Esophagus (tissue), 2 donors: ENCODE measurements around the gene DNAJC3. TPM values are rescaled to one million over a fixed set of nuclear protein-coding genes. Genes with fewer than 3 reads are reported as not detected.

ENCODE experiments used
- H3K27ac ChIP-seq, 2 donors: one replicate each; pipeline ENCODE4 v1.5.1; 2013; ENCODE audit warnings: low read depth in 2 of 2, mild to moderate bottlenecking in 2 of 2, inconsistent platforms in 1 of 2, low read length in 1 of 2, moderate library complexity in 1 of 2
- H3K27me3 ChIP-seq, 2 donors: one replicate each; pipeline ENCODE4 v1.6.1; 2013; ENCODE audit warnings: low read length in 2 of 2, control low read depth in 1 of 2, mild to moderate bottlenecking in 1 of 2; ENCODE audit not compliant: insufficient read depth in 2 of 2, control insufficient read depth in 1 of 2
- H3K36me3 ChIP-seq, 2 donors: one replicate each; pipeline ENCODE4 v1.6.1; 2013; ENCODE audit warnings: low read length in 1 of 2; ENCODE audit not compliant: control insufficient read depth in 2 of 2, insufficient read depth in 2 of 2
- H3K4me1 ChIP-seq, 2 donors: one replicate each; pipeline ENCODE4 v1.6.1; 2013; ENCODE audit warnings: low read length in 1 of 2; ENCODE audit not compliant: control insufficient read depth in 2 of 2, insufficient read depth in 2 of 2
- H3K4me3 ChIP-seq, 2 donors: one replicate each; pipeline ENCODE4 v1.5.1; 2013; ENCODE audit warnings: low read length in 2 of 2, mild to moderate bottlenecking in 2 of 2, low read depth in 1 of 2, moderate library complexity in 1 of 2
- H3K9me3 ChIP-seq, 2 donors: one replicate each; pipeline ENCODE4 v1.6.1; 2013; ENCODE audit warnings: mild to moderate bottlenecking in 2 of 2, low read depth in 1 of 2, low read length in 1 of 2, moderate library complexity in 1 of 2; ENCODE audit not compliant: control insufficient read depth in 2 of 2, insufficient read depth in 1 of 2
- WGBS, 2 donors: extraction: QIAGEN DNeasy Blood & Tissue Kit; methylation state at CpG; one replicate each; pipeline ENCODE4 v1.1.7; 2013; 5-methylcytosine and 5-hydroxymethylcytosine counted together
- polyA plus RNA-seq, 2 donors: library from polyadenylated mRNA; stranded (reverse); fragments of 200-250 nt; gene quantifications; one replicate each; pipeline ENCODE4 v1.2.3, GENCODE V29; 2013
- donor health status: healthy with polysubstance abuse.
- donor health status: Bipolar disorder and iron deficiency.

The DNAJC3 gene, protein sequence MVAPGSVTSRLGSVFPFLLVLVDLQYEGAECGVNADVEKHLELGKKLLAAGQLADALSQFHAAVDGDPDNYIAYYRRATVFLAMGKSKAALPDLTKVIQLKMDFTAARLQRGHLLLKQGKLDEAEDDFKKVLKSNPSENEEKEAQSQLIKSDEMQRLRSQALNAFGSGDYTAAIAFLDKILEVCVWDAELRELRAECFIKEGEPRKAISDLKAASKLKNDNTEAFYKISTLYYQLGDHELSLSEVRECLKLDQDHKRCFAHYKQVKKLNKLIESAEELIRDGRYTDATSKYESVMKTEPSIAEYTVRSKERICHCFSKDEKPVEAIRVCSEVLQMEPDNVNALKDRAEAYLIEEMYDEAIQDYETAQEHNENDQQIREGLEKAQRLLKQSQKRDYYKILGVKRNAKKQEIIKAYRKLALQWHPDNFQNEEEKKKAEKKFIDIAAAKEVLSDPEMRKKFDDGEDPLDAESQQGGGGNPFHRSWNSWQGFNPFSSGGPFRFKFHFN
- polyA plus RNA-seq, result 1 to 10 TPM; 7.0 to 8.9 TPM

DNA sequence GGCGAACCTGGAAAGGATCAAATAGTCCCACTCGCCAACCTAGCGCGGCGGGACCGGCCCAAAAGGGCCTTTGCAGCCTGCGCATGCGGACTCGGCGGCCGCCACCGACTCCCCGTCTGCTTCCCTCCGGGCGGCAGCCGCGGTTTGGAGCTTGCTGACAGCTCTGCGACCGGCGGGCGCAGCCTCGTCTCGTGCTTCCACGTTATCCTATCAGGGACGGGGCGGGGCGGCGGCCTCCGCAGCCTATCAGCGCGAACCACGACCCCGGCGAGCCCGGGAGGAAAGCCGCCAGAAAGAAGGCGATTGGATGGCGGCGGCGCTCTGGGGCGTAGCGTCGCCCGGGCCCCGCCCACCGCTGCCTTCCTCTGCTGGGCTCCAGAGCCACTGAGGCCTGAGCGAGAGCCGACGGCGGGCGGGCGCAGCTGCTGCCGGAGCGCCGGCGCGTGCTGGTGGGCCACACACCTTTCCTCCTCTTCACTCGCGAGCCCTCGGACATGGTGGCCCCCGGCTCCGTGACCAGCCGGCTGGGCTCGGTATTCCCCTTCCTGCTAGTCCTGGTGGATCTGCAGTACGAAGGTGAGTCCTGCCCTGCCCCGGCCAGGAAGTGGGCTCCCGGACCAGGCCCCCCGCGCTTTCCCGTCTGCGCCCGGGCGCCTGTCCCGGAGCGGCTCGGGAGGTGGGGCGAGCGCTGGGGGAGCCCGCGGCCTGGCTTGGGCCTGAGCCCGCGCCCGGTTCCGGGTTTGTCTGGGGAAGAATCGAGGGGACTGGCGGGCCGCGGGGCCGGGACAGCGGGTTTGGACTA is at the start of gene DNAJC3:
Gene DNAJC3, plus strand, starts transcription at position 378 of the 802 bp plus-strand sequence. Its CDS starts 117 bp downstream, at position 495.
- peak within 1 kb of the TSS; percentile 83 to 96 for H3K4me3 ChIP-seq
- 0% methylated on average over 79 to 90 of the region's 90 CpGs for WGBS, 2 donors
- H3K27ac ChIP-seq, result peak within 1 kb of the TSS; percentile 99
- H3K4me1 ChIP-seq, result no peaks in the 10 kb centered on the region
- H3K9me3 ChIP-seq, result no peaks in the 10 kb centered on the region
- H3K27me3 ChIP-seq, result no peaks in the 10 kb centered on the region
- H3K36me3 ChIP-seq, result no peaks in the 10 kb centered on the region

DNA sequence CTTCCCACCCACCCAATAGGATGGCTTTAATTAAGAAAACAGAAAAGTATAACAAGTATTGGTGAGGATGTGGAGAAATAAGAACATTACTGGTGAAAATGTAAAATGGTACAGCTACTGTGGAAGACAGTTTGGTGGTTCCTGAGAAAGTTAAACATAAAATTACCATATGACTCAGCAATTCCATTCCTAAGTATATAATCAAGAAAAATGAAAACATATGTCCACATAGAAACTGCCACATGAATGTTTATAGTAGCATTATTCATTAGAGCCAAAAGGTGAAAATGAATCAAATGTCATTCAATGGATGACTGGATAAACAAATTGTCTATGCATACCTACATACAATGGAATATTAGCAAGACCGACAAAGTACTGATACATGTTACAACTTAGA is 49.3 kb upstream of the DNAJC3 start:
- H3K4me1 ChIP-seq, result no peaks in the 10 kb centered on the region
- H3K9me3 ChIP-seq, result no peaks in the 10 kb centered on the region
- H3K4me3 ChIP-seq, result no peak overlapping the region
- H3K27ac ChIP-seq, result no peak overlapping the region
- 92 to 95% methylated on average over 1 of the region's 1 CpG for WGBS, 2 donors
- H3K36me3 ChIP-seq, result no peaks in the 10 kb centered on the region
- no peaks in the 10 kb centered on the region for H3K27me3 ChIP-seq

DNA sequence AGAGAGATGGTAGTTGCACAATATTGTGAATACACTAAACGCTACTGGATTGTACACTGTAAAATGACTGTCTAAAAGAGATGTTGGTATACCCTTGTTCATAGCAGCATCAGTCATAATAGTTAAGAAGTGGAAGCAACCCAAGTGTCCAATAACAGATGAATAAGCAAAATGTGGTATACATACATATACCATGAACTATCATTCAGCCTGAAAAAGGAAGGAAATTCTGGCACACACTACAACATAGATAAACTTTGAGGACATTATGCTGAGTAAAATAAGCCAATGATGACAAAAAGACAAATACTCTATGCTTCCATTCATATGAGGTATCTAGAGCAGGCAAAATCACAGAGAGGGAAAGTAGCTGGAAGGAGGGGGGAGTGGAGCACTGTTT is 48.5 kb upstream of the DNAJC3 start:
- H3K27ac ChIP-seq, result no peak overlapping the region
- no peaks in the 10 kb centered on the region for H3K36me3 ChIP-seq
- no peaks in the 10 kb centered on the region for H3K4me1 ChIP-seq
- no peaks in the 10 kb centered on the region for H3K9me3 ChIP-seq
- H3K4me3 ChIP-seq, result no peak overlapping the region
- no peaks in the 10 kb centered on the region for H3K27me3 ChIP-seq
- WGBS, 2 donors, result 93 to 99% methylated on average over 1 of the region's 1 CpG

DNA sequence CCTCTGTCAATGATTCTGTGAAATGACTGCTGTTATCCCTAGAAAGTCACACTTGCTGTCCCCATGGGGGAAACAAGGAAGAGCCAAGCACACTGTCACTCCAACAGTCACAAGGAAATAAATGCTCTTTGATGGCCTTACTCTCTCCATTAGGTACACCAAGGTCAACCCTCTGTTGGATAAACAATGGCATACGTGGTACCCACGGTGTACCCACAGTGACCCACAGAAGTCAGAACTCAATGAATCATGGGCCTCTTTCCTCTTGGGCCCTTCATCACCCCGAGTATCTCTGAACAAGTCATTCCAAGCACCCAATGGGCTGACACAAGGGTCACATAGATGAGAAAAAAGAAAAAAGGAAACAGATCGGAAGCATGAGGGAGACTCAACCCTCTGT is 47.9 kb upstream of the DNAJC3 start:
- H3K4me1 ChIP-seq, result no peaks in the 10 kb centered on the region
- 81 to 92% methylated on average over 4 of the region's 4 CpGs for WGBS, 2 donors
- H3K27ac ChIP-seq, result no peak overlapping the region
- no peak overlapping the region for H3K4me3 ChIP-seq
- H3K9me3 ChIP-seq, result no peaks in the 10 kb centered on the region
- no peaks in the 10 kb centered on the region for H3K27me3 ChIP-seq
- H3K36me3 ChIP-seq, result no peaks in the 10 kb centered on the region

DNA sequence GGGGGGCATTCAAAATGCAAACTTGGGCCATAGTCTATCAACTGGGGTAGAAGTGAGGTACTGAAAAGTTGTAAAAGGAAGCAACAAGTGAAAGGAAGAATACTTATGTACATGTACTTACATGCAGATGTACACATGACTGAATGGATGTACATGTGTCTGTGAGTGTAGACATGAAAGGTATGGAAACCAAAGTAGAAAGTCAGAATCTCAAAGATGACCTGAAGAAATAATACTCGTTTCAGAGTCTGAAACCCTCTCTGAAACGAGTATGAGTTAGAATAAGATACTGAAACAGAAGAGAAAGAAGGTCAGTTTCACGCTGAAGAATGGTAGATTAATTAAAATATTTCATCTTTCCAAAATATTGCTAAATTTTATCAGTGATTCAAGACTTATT is 46.3 kb upstream of the DNAJC3 start:
- WGBS, 2 donors, result 76 to 79% methylated on average over 3 of the region's 3 CpGs
- Histone ChIP-seq H3K4me3 (no peak overlapping the region), H3K36me3 (no peaks in the 10 kb centered on the region), H3K4me1 (no peaks in the 10 kb centered on the region), H3K27me3 (no peaks in the 10 kb centered on the region), H3K9me3 (no peaks in the 10 kb centered on the region), H3K27ac (no peak overlapping the region)

DNA sequence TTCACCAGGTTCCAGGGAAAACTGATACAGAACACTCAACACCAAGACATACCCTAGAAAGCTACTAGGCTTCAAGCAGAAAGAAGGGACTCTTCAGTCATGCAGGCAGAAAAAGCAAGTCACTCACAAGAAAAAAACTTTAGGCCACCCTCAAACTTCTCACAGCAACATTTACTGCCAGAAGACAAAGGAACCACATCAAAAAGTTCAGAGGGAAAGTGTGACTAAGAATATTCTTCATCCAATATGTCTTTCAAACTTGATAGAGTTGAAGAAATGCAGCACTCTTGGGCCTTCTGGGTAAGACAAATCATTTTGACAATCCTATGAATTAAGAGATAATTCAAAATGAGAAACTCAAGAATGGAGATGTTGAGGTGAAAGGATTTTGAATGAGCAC is 40.1 kb upstream of the DNAJC3 start:
- Histone ChIP-seq H3K4me3 (no peak overlapping the region), H3K27me3 (no peaks in the 10 kb centered on the region), H3K9me3 (peaks cover 0 to 3% of the 10 kb centered on the region in 2 donors), H3K27ac (no peak overlapping the region), H3K4me1 (peaks cover 0 to 2% of the 10 kb centered on the region in 2 donors), H3K36me3 (no peaks in the 10 kb centered on the region)

DNA sequence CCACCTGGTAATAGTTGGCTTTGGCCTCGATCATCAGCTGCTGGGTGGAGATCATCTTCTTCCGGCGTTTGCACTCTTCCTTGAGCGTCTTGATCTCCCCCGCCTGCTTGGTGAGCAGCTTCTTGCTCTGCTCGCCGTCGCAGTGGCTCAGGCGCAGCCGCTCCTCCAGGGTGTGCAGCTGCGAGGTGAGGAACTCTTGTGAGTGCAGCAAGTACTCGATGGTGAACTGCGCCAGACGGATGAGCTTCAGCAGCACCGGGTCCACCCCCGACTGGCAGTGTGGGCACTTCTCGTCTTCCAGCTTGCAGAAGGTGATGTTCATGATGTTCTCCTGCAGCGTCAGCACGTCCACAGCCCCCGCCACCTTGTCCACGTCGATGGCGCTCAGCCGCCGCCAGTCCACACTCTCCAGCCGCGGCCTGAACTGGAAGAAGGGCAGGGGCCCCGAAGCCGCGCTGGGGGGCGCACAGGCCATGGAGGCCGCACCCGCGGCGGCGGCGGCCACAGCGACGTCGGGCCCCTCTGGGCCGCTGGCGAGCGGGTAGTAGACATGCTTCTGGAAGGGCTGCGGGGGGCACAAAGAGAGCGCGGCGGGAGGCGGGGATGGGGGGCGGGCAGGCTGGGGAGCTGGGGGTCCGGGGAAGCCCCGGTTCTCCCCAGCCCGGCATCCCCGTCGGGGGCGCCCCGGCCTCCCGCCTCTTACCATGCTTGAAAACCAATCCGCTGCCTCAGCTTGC is 35.5 kb upstream of the DNAJC3 start:
- Histone ChIP-seq H3K4me1 (peaks cover 8 to 12% of the 10 kb centered on the region in 2 donors), H3K27ac (no peak overlapping the region), H3K27me3 (peaks cover 0 to 2% of the 10 kb centered on the region in 2 donors), H3K4me3 (peak overlapping the region; percentile 37 to 40), H3K36me3 (no peaks in the 10 kb centered on the region), H3K9me3 (peaks cover 0 to 3% of the 10 kb centered on the region in 2 donors)
- 37 to 41% methylated on average over 45 to 58 of the region's 58 CpGs for WGBS, 2 donors

DNA sequence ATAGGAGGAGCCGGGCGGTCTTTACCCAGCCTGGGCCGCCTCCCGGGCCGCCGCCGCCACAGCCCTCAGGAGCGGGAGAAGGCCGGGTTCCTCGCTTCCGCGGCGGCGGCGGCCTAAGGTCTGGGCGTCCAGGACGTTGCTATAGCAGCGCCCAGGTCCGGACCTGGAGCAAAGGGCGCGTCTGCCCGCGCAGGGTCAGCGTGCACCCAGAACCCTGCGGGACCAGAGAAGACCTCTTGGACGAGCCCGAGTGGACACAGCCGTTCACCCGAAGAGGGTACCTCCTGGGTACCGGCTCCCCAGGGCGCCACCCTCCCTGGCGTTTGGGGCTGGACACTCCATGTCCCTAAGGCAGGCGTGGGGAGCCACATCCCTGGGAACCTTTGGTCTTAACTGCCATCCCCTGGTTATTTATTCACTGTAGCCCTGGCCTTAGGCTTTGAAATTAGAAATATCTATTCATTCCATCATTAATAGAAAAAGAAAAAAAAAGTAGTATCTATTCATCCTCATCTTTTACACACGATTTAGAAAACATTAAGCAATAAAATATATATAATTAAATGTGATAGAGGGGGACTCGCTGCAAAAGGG is 34.8 kb upstream of the DNAJC3 start:
- 11% methylated on average over 34 to 35 of the region's 35 CpGs for WGBS, 2 donors
- Histone ChIP-seq H3K4me3 (peak overlapping the region; percentile 37 to 40), H3K27me3 (peaks cover 0 to 2% of the 10 kb centered on the region in 2 donors), H3K27ac (no peak overlapping the region), H3K36me3 (no peaks in the 10 kb centered on the region), H3K4me1 (peaks cover 8 to 12% of the 10 kb centered on the region in 2 donors), H3K9me3 (peaks cover 0 to 3% of the 10 kb centered on the region in 2 donors)

DNA sequence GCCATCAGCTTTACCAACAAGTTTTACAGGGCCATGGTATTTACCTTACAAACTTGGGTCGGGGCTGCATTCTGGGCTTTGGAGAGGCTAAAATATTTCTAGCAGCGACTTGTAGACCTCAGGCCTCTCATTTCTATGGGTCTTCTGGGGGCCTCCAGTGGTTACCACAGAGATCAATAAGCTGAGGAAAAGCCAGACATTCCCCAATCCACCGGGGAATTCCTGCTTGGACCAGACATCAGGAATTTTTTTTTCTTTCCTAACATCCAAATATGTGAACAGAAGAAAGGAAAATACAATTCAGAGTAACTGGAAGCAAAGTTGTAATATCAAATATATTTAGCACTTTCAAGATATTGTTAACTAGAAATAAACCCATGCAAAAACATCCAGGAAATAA is 33.9 kb upstream of the DNAJC3 start:
- Histone ChIP-seq H3K4me3 (no peak overlapping the region), H3K9me3 (peaks cover 0 to 3% of the 10 kb centered on the region in 2 donors), H3K36me3 (no peaks in the 10 kb centered on the region), H3K27ac (no peak overlapping the region), H3K4me1 (peaks cover 8 to 12% of the 10 kb centered on the region in 2 donors), H3K27me3 (peaks cover 0 to 2% of the 10 kb centered on the region in 2 donors)
- 61 to 64% methylated on average over 3 of the region's 3 CpGs for WGBS, 2 donors
